PFSK-1 (cell line): ENCODE measurements around the gene PACS2.

Experiments used
- FOXP2 ChIP-seq: optimal IDR thresholded peaks from 2 replicates; pipeline ENCODE3; 2011; ENCODE audit warnings: borderline replicate concordance, control low read depth, inconsistent platforms; ENCODE audit not compliant: insufficient read depth; ENCODE audit errors: extremely low read length, extremely low read depth
- POLR2AphosphoS5 ChIP-seq: IDR thresholded peaks from 2 replicates; pipeline ENCODE4 v1.6.1; 2012; ENCODE audit warnings: low read depth, mild to moderate bottlenecking, control low read depth, low read length, moderate library complexity
- SIN3A ChIP-seq: IDR thresholded peaks from 2 replicates; pipeline ENCODE4 v1.6.1; 2012; ENCODE audit warnings: mild to moderate bottlenecking, low read length, moderate library complexity, borderline replicate concordance; ENCODE audit not compliant: insufficient read depth
- TAF1 ChIP-seq: IDR thresholded peaks from 2 replicates; pipeline ENCODE4 v1.6.1; 2012; ENCODE audit warnings: low read length, control low read depth, borderline replicate concordance; ENCODE audit not compliant: insufficient read depth
- TF ChIP-seq, protein P1 (sequence below), 2 experiments: IDR thresholded peaks; 2 replicates each; pipeline versions ENCODE4 v1.6.1 to v1.8.0; 2011 to 2012; ENCODE audit warnings: low read depth in 2 of 2, low read length in 2 of 2, control low read depth in 1 of 2, inconsistent platforms in 1 of 2, mild to moderate bottlenecking in 1 of 2, moderate library complexity in 1 of 2; ENCODE audit not compliant: insufficient read depth in 1 of 2

Gene PACS2

DNA sequence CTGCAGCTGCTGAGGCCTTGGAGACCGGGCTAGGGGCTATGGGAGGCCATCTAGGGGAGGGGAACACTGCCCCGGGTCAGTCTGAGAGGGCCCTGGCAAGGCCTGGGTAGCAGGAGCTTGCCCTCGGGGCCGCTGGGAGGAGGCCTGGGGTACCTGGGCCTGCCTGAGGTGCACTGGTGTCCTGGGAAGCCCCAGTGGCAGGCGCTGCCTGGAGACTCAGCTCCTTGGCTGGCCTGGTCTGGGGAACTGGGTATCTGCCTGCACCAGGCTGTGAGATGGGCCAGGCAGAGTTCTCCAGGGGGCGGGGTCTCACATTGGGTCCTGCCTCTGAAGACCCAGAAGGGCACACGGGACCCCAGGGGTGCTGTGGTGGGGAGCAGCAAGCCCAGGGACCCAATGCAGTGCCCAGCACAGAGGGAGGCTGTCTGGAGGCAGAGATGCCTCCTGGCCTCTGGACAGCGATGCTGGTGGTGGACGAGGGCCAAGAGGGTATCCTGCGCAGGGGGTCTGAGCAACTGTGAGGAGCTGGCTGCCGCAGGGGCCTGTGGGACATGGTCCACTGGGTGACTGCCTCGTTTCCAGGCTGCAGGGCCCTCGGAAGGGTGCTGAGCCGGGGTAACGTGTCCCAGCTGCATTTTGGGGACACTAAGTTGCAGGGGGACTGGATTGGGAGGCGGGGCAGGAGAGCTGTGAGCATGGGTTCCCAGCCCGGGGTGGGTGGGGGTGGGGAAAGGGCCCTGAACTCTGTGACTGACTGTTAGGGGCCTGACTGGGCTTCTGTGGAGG lies 97.6 kb downstream of the PACS2 start:
- TF ChIP-seq POLR2AphosphoS5 (no peak), SIN3A (no peak), FOXP2 (no peak), TAF1 (no peak)
- TF ChIP-seq, protein P1, sequence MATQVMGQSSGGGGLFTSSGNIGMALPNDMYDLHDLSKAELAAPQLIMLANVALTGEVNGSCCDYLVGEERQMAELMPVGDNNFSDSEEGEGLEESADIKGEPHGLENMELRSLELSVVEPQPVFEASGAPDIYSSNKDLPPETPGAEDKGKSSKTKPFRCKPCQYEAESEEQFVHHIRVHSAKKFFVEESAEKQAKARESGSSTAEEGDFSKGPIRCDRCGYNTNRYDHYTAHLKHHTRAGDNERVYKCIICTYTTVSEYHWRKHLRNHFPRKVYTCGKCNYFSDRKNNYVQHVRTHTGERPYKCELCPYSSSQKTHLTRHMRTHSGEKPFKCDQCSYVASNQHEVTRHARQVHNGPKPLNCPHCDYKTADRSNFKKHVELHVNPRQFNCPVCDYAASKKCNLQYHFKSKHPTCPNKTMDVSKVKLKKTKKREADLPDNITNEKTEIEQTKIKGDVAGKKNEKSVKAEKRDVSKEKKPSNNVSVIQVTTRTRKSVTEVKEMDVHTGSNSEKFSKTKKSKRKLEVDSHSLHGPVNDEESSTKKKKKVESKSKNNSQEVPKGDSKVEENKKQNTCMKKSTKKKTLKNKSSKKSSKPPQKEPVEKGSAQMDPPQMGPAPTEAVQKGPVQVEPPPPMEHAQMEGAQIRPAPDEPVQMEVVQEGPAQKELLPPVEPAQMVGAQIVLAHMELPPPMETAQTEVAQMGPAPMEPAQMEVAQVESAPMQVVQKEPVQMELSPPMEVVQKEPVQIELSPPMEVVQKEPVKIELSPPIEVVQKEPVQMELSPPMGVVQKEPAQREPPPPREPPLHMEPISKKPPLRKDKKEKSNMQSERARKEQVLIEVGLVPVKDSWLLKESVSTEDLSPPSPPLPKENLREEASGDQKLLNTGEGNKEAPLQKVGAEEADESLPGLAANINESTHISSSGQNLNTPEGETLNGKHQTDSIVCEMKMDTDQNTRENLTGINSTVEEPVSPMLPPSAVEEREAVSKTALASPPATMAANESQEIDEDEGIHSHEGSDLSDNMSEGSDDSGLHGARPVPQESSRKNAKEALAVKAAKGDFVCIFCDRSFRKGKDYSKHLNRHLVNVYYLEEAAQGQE (IDR thresholded peaks at IDR 0.05; ENCODE audit: insufficient read depth in 1 of 2, low read depth in 2 of 2, low read length in 2 of 2) = no peak

DNA sequence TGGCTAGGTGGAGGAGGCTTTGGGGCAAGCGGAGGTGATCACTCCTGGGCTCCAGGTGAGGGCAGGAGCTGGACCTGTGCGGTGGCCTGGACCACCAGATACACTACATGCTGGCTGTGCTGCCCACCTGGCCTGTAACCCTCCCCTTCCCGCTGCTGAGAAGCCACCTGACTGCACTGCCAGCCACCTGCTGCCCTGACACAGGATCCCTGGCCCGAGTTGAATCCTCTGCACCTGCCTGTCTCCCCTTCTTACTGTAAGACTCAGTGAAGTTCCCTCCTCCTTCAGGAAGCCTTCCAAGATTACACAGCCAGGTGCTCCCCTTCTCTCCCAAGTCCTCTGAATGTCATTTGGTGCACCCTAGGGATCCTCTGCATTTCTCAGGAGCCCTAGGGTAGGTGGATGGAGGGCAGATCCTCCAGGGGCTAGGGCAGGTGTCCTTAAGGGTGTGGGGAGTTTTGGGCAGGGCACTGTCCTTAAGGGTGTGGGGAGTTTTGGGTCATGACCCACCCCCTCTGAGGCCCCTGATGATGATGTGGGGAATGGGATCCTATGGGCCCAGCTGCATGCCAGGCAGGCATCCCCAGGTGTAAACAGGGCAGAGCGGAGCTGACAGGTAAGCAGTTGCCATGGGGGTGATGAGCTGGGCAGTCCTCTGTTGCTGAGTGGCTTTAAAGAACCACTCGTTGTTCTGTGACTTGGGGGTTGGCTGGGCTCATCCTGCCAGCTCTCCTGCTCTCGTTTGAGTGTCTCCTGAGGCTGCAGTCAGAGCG lies 98.4 kb downstream of the PACS2 start:
- TF ChIP-seq SIN3A = no peak
- TF ChIP-seq, protein P1 (IDR thresholded peaks at IDR 0.05; ENCODE audit: insufficient read depth in 1 of 2, low read depth in 2 of 2, low read length in 2 of 2) = no peak
- TF ChIP-seq FOXP2 = no peak
- no peak for TF ChIP-seq POLR2AphosphoS5
- no peak for TF ChIP-seq TAF1

DNA sequence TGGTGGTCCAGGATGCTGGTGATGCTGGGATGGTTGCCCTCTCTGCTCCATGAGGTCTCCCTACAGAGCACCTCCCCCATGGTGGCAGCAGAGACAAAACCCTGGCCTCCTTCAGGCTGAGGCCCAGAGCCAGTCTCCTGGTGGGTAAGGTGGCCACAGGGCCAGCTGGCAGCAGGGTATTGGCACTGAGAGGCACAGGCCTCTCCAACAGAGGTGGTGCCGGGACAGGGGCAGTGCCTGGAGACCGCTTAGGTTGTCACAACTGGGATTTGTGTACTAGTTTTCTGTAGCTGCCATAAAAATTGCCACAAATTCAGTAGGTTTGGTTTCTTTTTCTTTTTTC lies 99.0 kb downstream of the PACS2 start:
- TF ChIP-seq TAF1 (no peak), FOXP2 (no peak), SIN3A (no peak), POLR2AphosphoS5 (no peak)
- TF ChIP-seq, protein P1 (IDR thresholded peaks at IDR 0.05; ENCODE audit: insufficient read depth in 1 of 2, low read depth in 2 of 2, low read length in 2 of 2) = no peak

DNA sequence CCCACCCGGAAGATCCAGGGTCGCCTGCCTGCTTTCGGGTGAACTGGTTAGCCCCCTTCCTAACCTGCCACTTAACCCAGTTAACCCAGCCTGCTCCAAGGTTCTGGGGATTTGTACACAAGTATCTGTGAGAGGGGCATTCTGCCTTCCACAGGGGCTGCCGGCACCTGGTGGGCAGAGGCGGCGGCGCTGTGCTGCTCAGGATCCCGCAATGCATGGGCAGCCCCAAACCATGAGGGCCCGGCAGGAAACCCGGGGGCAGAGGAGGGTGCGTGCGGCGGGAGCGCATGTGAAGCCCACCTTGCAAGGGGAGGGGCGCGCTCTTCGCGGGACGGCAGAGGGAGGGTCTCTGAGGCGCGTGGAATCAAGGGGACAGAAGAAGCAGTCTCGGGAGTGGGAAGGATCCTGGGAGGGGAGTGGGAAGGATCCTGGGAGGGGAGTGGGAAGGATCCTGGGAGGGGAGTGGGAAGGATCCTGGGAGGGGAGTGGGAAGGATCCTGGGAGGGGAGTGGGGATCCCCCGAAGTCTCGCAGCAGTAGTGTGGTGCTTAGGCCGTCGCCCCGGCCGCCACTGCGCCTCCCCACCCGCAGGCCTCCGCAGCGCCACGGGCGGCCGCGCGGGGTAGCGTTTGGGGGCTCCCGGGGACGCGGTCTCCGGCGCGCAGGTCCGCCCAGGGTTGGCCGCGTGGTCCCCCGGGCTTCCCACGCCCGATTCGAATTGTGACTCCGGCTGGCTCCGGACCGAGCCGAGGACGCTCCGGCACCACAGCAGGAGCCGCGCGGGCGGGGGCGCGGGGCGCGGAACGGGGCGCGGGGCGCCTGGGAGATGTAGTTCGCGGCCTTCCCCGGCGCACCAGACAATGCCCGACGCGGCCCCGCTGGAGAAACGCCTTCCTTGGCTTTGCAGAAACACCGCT lies 100.2 kb downstream of the PACS2 start:
- TF ChIP-seq POLR2AphosphoS5 = no peak
- TF ChIP-seq FOXP2 = no peak
- TF ChIP-seq, protein P1 (IDR thresholded peaks at IDR 0.05; ENCODE audit: insufficient read depth in 1 of 2, low read depth in 2 of 2, low read length in 2 of 2) = no peak
- TF ChIP-seq SIN3A = no peak
- no peak for TF ChIP-seq TAF1
